ENCODE data around the gene SLC38A8.

The SLC38A8 gene

GRCh38 chr16:84022644-84023043, 20.0 kb downstream of the SLC38A8 start:
- DNase-seq (ENCODE audit: low spot score): no peak
- in situ Hi-C loops (cut with MboI; ENCODE audit: low pct_unique_long_range_greater_than_20kb, low sequenced_read_pairs, unreplicated experiment): no loop called here
- no peak for TF ChIP-seq CTCF (IDR thresholded peaks at IDR 0.05; ENCODE audit: extremely low read depth, insufficient read depth, missing control alignments)

GRCh38 chr16:84021488-84021887, 21.1 kb downstream of the SLC38A8 start:
- DNase-seq (ENCODE audit: low spot score): no peak
- TF ChIP-seq CTCF (IDR thresholded peaks at IDR 0.05; ENCODE audit: extremely low read depth, insufficient read depth, missing control alignments): no peak

GRCh38 chr16:84020353-84020752, 22.2 kb downstream of the SLC38A8 start:
- no peak for TF ChIP-seq CTCF (IDR thresholded peaks at IDR 0.05; ENCODE audit: extremely low read depth, insufficient read depth, missing control alignments)
- in situ Hi-C loops (cut with MboI; ENCODE audit: low pct_unique_long_range_greater_than_20kb, low sequenced_read_pairs, unreplicated experiment): no loop called here
- no peak for DNase-seq (ENCODE audit: low spot score)

More at GRCh38 chr16:84021488-84021887, 21.1 kb downstream of the SLC38A8 start:
- in situ Hi-C loops (cut with MboI; ENCODE audit: low pct_unique_long_range_greater_than_20kb, low sequenced_read_pairs, unreplicated experiment): no loop called here

- no peak for TF ChIP-seq CTCF (IDR thresholded peaks at IDR 0.05; ENCODE audit: extremely low read depth, insufficient read depth, missing control alignments)
- DNase-seq (ENCODE audit: low spot score): no peak
- in situ Hi-C loops (cut with MboI; ENCODE audit: low pct_unique_long_range_greater_than_20kb, low sequenced_read_pairs, unreplicated experiment): no loop called here
Observed at GRCh38 chr16:84018710-84019109, 23.9 kb downstream of the SLC38A8 start.

- DNase-seq (ENCODE audit: low spot score): no peak
- in situ Hi-C loops (cut with MboI; ENCODE audit: low pct_unique_long_range_greater_than_20kb, low sequenced_read_pairs, unreplicated experiment): no loop called here
- TF ChIP-seq CTCF (IDR thresholded peaks at IDR 0.05; ENCODE audit: extremely low read depth, insufficient read depth, missing control alignments): no peak
Observed at GRCh38 chr16:84016477-84016876, 26.1 kb downstream of the SLC38A8 start.

- in situ Hi-C loops (cut with MboI; ENCODE audit: low pct_unique_long_range_greater_than_20kb, low sequenced_read_pairs, unreplicated experiment): no loop called here
- no peak for TF ChIP-seq CTCF (IDR thresholded peaks at IDR 0.05; ENCODE audit: extremely low read depth, insufficient read depth, missing control alignments)
- DNase-seq (ENCODE audit: low spot score): no peak
Observed at GRCh38 chr16:84015399-84015798, 27.2 kb downstream of the SLC38A8 start.

All from GM13977 (cell line).